ENCODE data around the gene SNRNP25. TPM values are rescaled to one million over a fixed set of nuclear protein-coding genes. Genes with fewer than 3 reads are reported as not detected.

The SNRNP25 gene
- total and polyA plus RNA-seq, 5 donors from 2014 or later, result 9.4 to 29.1 (median 19.3) TPM

GRCh38 chr16:62283-62967 lies 8.8 kb downstream of the SNRNP25 start:
- H3K9me3 Mint-ChIP-seq, result no peaks in the 10 kb centered on the region
- H3K4me1 Mint-ChIP-seq, result peaks cover 0 to 6% (median 3%) of the 10 kb centered on the region in 4 donors
- no peaks in the 10 kb centered on the region for H3K4me1 ChIP-seq (ENCODE audit: control insufficient read depth, insufficient read depth, low read length, poor library complexity, severe bottlenecking)
- no peak for DNase-seq
- H3K36me3 Mint-ChIP-seq, result no peaks in the 10 kb centered on the region
- no peak overlapping the region for H3K27ac Mint-ChIP-seq
- H3K36me3 ChIP-seq (ENCODE audit: control insufficient read depth, insufficient read depth, low read length), result no peaks in the 10 kb centered on the region
- H3K4me3 ChIP-seq (ENCODE audit: low read depth, low read length), result no peak overlapping the region
- no peaks in the 10 kb centered on the region for H3K27me3 ChIP-seq (ENCODE audit: control insufficient read depth, insufficient read depth, low read length)
- no peak for ATAC-seq (ENCODE audit: low read depth in 2 of 2)
- H3K27ac ChIP-seq (ENCODE audit: insufficient read depth, low read length, poor library complexity, severe bottlenecking), result no peak overlapping the region
- H3K4me3 Mint-ChIP-seq, result no peak overlapping the region
- no peaks in the 10 kb centered on the region for H3K9me3 ChIP-seq (ENCODE audit: control insufficient read depth in 2 of 2, low read length in 2 of 2)
- H3K27me3 Mint-ChIP-seq, result peaks cover 14% of the 10 kb centered on the region

- DNase-seq (no peak), ATAC-seq (ENCODE audit: low read depth in 2 of 2) (no peak)
- H3K4me1 ChIP-seq (ENCODE audit: control insufficient read depth, insufficient read depth, low read length, poor library complexity, severe bottlenecking), result no peaks in the 10 kb centered on the region
- H3K36me3 Mint-ChIP-seq, result no peaks in the 10 kb centered on the region
- H3K4me3 ChIP-seq (ENCODE audit: low read depth, low read length), result no peak overlapping the region
- H3K27me3 ChIP-seq (ENCODE audit: control insufficient read depth, insufficient read depth, low read length), result no peaks in the 10 kb centered on the region
- no peak overlapping the region for H3K27ac Mint-ChIP-seq
- H3K36me3 ChIP-seq (ENCODE audit: control insufficient read depth, insufficient read depth, low read length), result no peaks in the 10 kb centered on the region
- no peak overlapping the region for H3K27ac ChIP-seq (ENCODE audit: insufficient read depth, low read length, poor library complexity, severe bottlenecking)
- peaks cover 18% of the 10 kb centered on the region for H3K27me3 Mint-ChIP-seq
- H3K4me1 Mint-ChIP-seq, result peaks cover 0 to 6% (median 3%) of the 10 kb centered on the region in 4 donors
- no peaks in the 10 kb centered on the region for H3K9me3 ChIP-seq (ENCODE audit: control insufficient read depth in 2 of 2, low read length in 2 of 2)
- H3K4me3 Mint-ChIP-seq, result no peak overlapping the region
- H3K9me3 Mint-ChIP-seq, result peaks cover 0 to 2% (median 0%) of the 10 kb centered on the region in 7 donors
Measured at GRCh38 chr16:62968-63391, 9.4 kb downstream of the SNRNP25 start.

GRCh38 chr16:63466-63865 lies 9.8 kb downstream of the SNRNP25 start:
- H3K36me3 ChIP-seq (ENCODE audit: control insufficient read depth, insufficient read depth, low read length), result no peaks in the 10 kb centered on the region
- Mint-ChIP-seq H3K9me3 (peaks cover 0 to 2% (median 0%) of the 10 kb centered on the region in 7 donors), H3K36me3 (no peaks in the 10 kb centered on the region), H3K4me3 (peak overlapping the region in 1 of 4 donors; percentile 38), H3K4me1 (peaks cover 0 to 6% (median 3%) of the 10 kb centered on the region in 4 donors), H3K27me3 (peaks cover 18% of the 10 kb centered on the region), H3K27ac (no peak overlapping the region)
- no peak overlapping the region for H3K27ac ChIP-seq (ENCODE audit: insufficient read depth, low read length, poor library complexity, severe bottlenecking)
- H3K27me3 ChIP-seq (ENCODE audit: control insufficient read depth, insufficient read depth, low read length), result no peaks in the 10 kb centered on the region
- no peaks in the 10 kb centered on the region for H3K9me3 ChIP-seq (ENCODE audit: control insufficient read depth in 2 of 2, low read length in 2 of 2)
- DNase-seq (no peak), ATAC-seq (ENCODE audit: low read depth in 2 of 2) (no peak)
- no peak overlapping the region for H3K4me3 ChIP-seq (ENCODE audit: low read depth, low read length)
- H3K4me1 ChIP-seq (ENCODE audit: control insufficient read depth, insufficient read depth, low read length, poor library complexity, severe bottlenecking), result no peaks in the 10 kb centered on the region

- no peaks in the 10 kb centered on the region for H3K36me3 ChIP-seq (ENCODE audit: control insufficient read depth, insufficient read depth, low read length)
- Mint-ChIP-seq H3K27me3 (peaks cover 18% of the 10 kb centered on the region), H3K4me3 (no peak overlapping the region), H3K36me3 (no peaks in the 10 kb centered on the region), H3K4me1 (peaks cover 0 to 6% (median 3%) of the 10 kb centered on the region in 4 donors), H3K27ac (no peak overlapping the region), H3K9me3 (peaks cover 0 to 2% (median 0%) of the 10 kb centered on the region in 7 donors)
- ATAC-seq (ENCODE audit: low read depth in 2 of 2), result no peak
- no peaks in the 10 kb centered on the region for H3K4me1 ChIP-seq (ENCODE audit: control insufficient read depth, insufficient read depth, low read length, poor library complexity, severe bottlenecking)
- H3K9me3 ChIP-seq (ENCODE audit: control insufficient read depth in 2 of 2, low read length in 2 of 2), result no peaks in the 10 kb centered on the region
- no peaks in the 10 kb centered on the region for H3K27me3 ChIP-seq (ENCODE audit: control insufficient read depth, insufficient read depth, low read length)
- no peak for DNase-seq
- H3K4me3 ChIP-seq (ENCODE audit: low read depth, low read length), result no peak overlapping the region
- no peak overlapping the region for H3K27ac ChIP-seq (ENCODE audit: insufficient read depth, low read length, poor library complexity, severe bottlenecking)
Measured at GRCh38 chr16:63998-64913, 10.6 kb downstream of the SNRNP25 start.

- Mint-ChIP-seq H3K27me3 (peaks cover 18% of the 10 kb centered on the region), H3K4me3 (no peak overlapping the region), H3K36me3 (no peaks in the 10 kb centered on the region), H3K27ac (no peak overlapping the region), H3K4me1 (peaks cover 0 to 6% (median 3%) of the 10 kb centered on the region in 4 donors), H3K9me3 (peaks cover 0 to 2% (median 0%) of the 10 kb centered on the region in 7 donors)
- Histone ChIP-seq H3K27ac (ENCODE audit: insufficient read depth, low read length, poor library complexity, severe bottlenecking) (no peak overlapping the region), H3K4me1 (ENCODE audit: control insufficient read depth, insufficient read depth, low read length, poor library complexity, severe bottlenecking) (no peaks in the 10 kb centered on the region), H3K9me3 (ENCODE audit: control insufficient read depth in 2 of 2, low read length in 2 of 2) (no peaks in the 10 kb centered on the region), H3K4me3 (ENCODE audit: low read depth, low read length) (no peak overlapping the region), H3K27me3 (ENCODE audit: control insufficient read depth, insufficient read depth, low read length) (no peaks in the 10 kb centered on the region), H3K36me3 (ENCODE audit: control insufficient read depth, insufficient read depth, low read length) (no peaks in the 10 kb centered on the region)
- DNase-seq, result no peak
- no peak for ATAC-seq (ENCODE audit: low read depth in 2 of 2)
Measured at GRCh38 chr16:64914-65255, 11.3 kb downstream of the SNRNP25 start.

GRCh38 chr16:65745-66144 lies 12.1 kb downstream of the SNRNP25 start:
- Mint-ChIP-seq H3K36me3 (no peaks in the 10 kb centered on the region), H3K27ac (no peak overlapping the region)

GRCh38 chr16:66309-67182 lies 12.9 kb downstream of the SNRNP25 start:
- no peaks in the 10 kb centered on the region for H3K36me3 Mint-ChIP-seq

More at GRCh38 chr16:65745-66144, 12.1 kb downstream of the SNRNP25 start:
- H3K4me1 Mint-ChIP-seq, result peaks cover 0 to 6% (median 3%) of the 10 kb centered on the region in 4 donors
- H3K9me3 ChIP-seq (ENCODE audit: control insufficient read depth in 2 of 2, low read length in 2 of 2), result no peaks in the 10 kb centered on the region
- H3K27me3 Mint-ChIP-seq, result peaks cover 22% of the 10 kb centered on the region
- H3K27ac ChIP-seq (ENCODE audit: insufficient read depth, low read length, poor library complexity, severe bottlenecking), result no peak overlapping the region
- H3K27me3 ChIP-seq (ENCODE audit: control insufficient read depth, insufficient read depth, low read length), result peaks cover 5% of the 10 kb centered on the region
- peaks cover 0 to 2% (median 0%) of the 10 kb centered on the region in 7 donors for H3K9me3 Mint-ChIP-seq
- no peak overlapping the region for H3K4me3 ChIP-seq (ENCODE audit: low read depth, low read length)
- H3K36me3 ChIP-seq (ENCODE audit: control insufficient read depth, insufficient read depth, low read length), result no peaks in the 10 kb centered on the region
- no peaks in the 10 kb centered on the region for H3K4me1 ChIP-seq (ENCODE audit: control insufficient read depth, insufficient read depth, low read length, poor library complexity, severe bottlenecking)
- peak; percentile 66 to 82 (median 79) for DNase-seq
- peak; percentile 81 to 84 for ATAC-seq (ENCODE audit: low read depth in 2 of 2)
- H3K4me3 Mint-ChIP-seq, result no peak overlapping the region

More at GRCh38 chr16:66309-67182, 12.9 kb downstream of the SNRNP25 start:
- Histone ChIP-seq H3K4me3 (ENCODE audit: low read depth, low read length) (no peak overlapping the region), H3K27ac (ENCODE audit: insufficient read depth, low read length, poor library complexity, severe bottlenecking) (no peak overlapping the region), H3K4me1 (ENCODE audit: control insufficient read depth, insufficient read depth, low read length, poor library complexity, severe bottlenecking) (no peaks in the 10 kb centered on the region), H3K9me3 (ENCODE audit: control insufficient read depth in 2 of 2, low read length in 2 of 2) (no peaks in the 10 kb centered on the region), H3K36me3 (ENCODE audit: control insufficient read depth, insufficient read depth, low read length) (no peaks in the 10 kb centered on the region), H3K27me3 (ENCODE audit: control insufficient read depth, insufficient read depth, low read length) (peaks cover 5% of the 10 kb centered on the region)
- Mint-ChIP-seq H3K27ac (no peak overlapping the region), H3K27me3 (peaks cover 26% of the 10 kb centered on the region), H3K4me1 (peaks cover 0 to 6% (median 3%) of the 10 kb centered on the region in 4 donors), H3K4me3 (no peak overlapping the region), H3K9me3 (peaks cover 0 to 2% (median 0%) of the 10 kb centered on the region in 7 donors)
- ATAC-seq (ENCODE audit: low read depth in 2 of 2), result no peak
- DNase-seq, result no peak

Data from CD4-positive, CD25-positive, alpha-beta regulatory T cell (primary cell).